Astrocyte of the cerebellum (primary cell): ENCODE measurements around the gene PSMD9.

ENCODE experiments used
- DNase-seq: peaks from one replicate; pipeline ENCODE4 v3.0.0-alpha.2; 2011; ENCODE audit warnings: low read depth
- H3K4me3 ChIP-seq: 2 replicates; pipeline ENCODE4 v1.5.1; 2011; ENCODE audit warnings: mild to moderate bottlenecking, low read depth, low read length, moderate library complexity
- in situ Hi-C: cut with HindIII; loops from 2 replicates; pipeline ENCODE4 v1.10.0; 2017; ENCODE audit warnings: low sequenced_read_pairs
- TF ChIP-seq, protein P1 (sequence below): IDR thresholded peaks from 2 replicates; pipeline ENCODE4 v1.5.1; 2012; ENCODE audit warnings: low read length, low read depth, moderate library complexity, mild to moderate bottlenecking; ENCODE audit errors: missing control alignments

Gene PSMD9, protein sequence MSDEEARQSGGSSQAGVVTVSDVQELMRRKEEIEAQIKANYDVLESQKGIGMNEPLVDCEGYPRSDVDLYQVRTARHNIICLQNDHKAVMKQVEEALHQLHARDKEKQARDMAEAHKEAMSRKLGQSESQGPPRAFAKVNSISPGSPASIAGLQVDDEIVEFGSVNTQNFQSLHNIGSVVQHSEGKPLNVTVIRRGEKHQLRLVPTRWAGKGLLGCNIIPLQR

DNA sequence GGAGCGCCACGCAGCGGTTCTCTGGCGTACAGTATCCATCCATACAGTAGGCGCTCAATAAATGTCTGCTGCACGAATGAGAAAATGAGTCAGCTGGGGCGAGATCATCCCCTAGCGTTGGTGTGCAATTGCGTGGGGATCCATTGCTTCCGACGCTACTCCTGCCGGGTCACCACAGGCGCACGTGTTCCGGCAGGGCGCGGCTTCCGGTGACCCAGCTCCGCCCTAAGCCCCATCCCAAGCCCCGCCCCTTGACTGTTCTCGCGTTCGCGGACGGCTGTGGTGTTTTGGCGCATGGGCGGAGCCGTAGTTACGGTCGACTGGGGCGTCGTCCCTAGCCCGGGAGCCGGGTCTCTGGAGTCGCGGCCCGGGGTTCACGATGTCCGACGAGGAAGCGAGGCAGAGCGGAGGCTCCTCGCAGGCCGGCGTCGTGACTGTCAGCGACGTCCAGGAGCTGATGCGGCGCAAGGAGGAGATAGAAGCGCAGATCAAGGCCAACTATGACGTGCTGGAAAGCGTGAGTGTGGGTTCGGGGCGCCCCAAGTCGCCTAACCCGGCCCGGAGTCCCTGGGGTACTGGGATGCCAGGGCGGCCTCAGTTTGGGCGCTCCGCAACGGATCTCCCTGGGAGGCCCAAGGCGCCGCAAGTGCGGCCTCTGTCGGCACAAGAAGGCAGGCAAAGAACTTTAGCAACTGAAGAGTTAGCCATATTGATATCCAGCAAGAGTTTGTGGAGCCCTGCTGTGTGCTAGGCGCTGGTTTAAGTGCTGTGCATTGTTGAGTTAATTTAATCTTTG is at the start of gene PSMD9:
Gene PSMD9, plus strand, starts transcription at position 313 of the 796 bp plus-strand sequence. Its CDS starts 67 bp downstream, at position 380.
- peak within 1 kb of the TSS; percentile 78 for H3K4me3 ChIP-seq
- TF ChIP-seq, protein P1, sequence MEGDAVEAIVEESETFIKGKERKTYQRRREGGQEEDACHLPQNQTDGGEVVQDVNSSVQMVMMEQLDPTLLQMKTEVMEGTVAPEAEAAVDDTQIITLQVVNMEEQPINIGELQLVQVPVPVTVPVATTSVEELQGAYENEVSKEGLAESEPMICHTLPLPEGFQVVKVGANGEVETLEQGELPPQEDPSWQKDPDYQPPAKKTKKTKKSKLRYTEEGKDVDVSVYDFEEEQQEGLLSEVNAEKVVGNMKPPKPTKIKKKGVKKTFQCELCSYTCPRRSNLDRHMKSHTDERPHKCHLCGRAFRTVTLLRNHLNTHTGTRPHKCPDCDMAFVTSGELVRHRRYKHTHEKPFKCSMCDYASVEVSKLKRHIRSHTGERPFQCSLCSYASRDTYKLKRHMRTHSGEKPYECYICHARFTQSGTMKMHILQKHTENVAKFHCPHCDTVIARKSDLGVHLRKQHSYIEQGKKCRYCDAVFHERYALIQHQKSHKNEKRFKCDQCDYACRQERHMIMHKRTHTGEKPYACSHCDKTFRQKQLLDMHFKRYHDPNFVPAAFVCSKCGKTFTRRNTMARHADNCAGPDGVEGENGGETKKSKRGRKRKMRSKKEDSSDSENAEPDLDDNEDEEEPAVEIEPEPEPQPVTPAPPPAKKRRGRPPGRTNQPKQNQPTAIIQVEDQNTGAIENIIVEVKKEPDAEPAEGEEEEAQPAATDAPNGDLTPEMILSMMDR, result peak; percentile 84
- in situ Hi-C loops, result no loop called here
- DNase-seq, result peak; percentile 90

DNA sequence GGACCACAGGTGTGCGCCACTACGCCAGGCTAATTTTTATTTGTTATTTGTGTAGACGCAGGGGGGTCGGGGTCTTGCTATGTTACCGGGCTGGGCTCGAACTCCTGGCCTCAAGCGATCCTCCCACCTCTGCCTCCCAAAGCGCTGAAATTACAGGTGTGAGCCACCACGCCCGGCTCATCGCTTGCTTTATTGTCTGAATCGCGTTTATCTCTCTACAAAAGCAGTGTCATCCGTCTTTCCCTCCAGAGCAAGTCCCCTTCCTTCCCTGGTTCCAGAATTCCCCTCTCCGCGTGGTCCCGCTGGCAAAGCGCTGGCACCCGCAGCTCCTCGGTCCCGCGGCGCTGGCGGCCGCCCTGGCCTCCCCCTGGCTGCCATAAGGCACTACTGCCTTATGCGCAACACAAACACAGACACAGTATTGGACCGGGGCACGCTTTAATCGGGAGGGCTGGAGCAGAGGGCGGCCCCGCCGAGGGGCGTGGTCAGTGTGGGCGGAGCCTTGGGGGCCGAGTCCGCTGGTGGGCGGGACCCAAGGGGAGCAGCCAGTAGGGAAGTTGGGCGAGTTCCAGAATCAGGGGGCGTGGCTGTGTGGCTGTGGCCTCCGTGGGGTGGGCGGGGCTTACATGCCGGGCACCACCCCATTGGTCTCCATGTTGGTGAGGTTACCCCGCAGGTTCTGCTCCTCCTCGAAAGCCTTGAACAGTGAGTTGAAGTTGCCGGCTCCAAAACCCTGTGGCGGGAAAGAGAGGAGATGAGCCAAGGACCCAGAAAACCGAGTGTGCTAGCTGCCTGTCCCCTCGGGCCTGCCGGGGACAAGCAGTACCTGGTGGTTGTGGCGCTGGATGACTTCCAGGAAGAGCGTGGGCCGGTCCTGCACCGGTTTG is 49.2 kb upstream of the PSMD9 start:
- TF ChIP-seq, protein P1, result peak; percentile 36
- peak overlapping the region; percentile 63 for H3K4me3 ChIP-seq
- in situ Hi-C loops, result no loop called here
- DNase-seq, result peak; percentile 93

DNA sequence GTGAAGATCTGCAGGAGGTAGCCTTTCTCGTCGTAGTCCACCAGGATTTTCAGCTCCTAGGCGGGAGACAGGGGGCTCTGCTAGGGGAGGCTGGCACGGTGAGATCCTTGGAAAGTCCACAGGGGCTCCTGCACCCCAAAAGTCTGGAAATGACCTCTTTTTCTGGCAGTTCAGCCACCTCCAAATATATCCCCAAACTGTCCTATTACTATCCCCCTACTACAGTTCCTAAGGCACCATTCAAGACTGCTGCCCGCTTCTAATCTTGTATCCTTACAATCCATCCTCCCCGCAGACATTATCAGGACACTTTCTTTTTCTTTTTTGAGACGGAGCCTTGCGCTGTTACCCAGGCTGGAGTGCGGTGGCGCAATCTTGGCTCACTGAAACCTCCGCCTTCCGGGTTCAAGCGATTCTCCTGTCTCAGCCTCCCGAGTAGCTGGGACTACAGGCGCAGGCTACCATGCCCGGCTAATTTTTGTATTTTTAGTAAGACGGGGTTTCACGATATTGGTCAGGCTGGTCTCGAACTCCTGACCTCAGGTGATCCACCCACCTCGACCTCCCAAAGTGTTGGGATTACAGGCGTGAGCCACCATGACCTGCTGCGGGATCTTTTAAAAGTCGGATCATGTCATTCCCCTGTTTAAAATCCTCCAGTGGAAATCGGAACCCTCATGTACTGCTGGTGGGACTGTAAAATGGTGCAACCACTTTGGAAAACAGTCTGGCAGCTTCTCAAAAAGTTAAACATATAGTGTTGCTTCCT is 48.4 kb upstream of the PSMD9 start:
- TF ChIP-seq, protein P1, result no peak
- no peak for DNase-seq
- H3K4me3 ChIP-seq, result peak overlapping the region; percentile 63
- in situ Hi-C loops, result no loop called here

DNA sequence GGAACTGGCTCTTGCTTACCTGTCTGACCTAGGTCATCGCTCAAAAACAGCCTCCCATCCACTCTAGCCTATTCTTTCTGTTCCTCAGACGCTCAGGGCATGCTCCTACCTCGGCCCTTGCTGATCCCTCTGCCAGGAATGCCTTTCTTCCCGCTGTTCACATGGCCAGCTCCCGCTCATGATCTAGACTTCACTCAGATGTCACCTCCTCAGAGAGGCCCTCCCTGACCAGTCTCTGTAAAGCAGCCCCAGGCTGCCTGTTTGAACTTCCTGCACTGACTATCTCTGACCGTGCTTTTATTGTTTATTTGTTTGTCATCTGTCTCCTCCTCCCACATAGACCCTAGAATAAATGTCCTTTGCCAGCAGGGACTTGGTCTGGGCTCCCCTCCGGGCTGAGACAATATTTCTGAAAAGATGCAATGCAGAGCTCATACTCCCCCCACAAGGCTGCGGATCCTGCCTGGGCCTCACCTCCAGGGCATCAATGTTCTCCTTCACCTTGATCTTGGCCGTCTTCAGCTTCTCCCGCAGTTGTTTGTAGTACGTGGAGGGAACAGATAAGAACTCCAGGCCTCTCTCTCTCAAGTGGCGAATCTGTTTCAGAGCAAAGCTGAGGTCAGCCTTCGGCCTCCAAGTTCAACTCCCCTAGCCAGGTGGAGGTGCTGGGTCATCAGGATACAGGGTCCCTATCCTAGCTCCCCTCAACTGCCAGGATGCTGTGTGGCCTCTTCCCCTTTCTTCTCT is 45.2 kb upstream of the PSMD9 start:
- DNase-seq, result no peak
- TF ChIP-seq, protein P1, result no peak
- no peak overlapping the region for H3K4me3 ChIP-seq
- in situ Hi-C loops, result no loop called here

DNA sequence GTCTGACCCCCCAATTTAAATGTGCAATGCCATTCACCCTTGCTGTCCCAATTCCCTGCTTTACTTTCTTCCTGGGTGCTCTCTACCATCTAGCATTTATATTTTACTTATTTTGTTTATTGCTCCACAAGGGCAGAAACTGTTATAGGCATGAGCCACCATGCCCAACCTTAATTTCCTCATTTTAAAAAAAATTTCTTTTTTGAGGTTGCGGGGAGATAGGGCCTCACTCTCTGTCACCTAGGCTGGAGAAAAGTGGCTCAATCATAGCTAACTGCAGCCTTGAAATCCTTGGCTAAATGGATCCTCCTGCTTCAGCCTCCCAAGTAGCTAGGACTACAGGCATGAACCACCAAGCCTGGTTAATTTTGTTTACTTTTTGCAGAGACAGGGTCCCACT is 42.9 kb upstream of the PSMD9 start:
- no peak overlapping the region for H3K4me3 ChIP-seq
- in situ Hi-C loops, result no loop called here
- TF ChIP-seq, protein P1, result no peak
- no peak for DNase-seq
